Osteoblast (primary cell): ENCODE data around the gene OGFRL1. TPM values are rescaled to one million over a fixed set of nuclear protein-coding genes. Genes with fewer than 3 reads are reported as not detected.

Experiments
- DNase-seq: peaks from one replicate; pipeline ENCODE4 v3.0.0; 2011; ENCODE audit warnings: low spot score, mixed read lengths; ENCODE audit not compliant: insufficient read length; ENCODE audit errors: missing footprints
- H2AFZ ChIP-seq: 2 replicates; pipeline ENCODE4 v1.6.0; 2011; ENCODE audit warnings: mild to moderate bottlenecking, low read length
- H3K27ac ChIP-seq: 2 replicates; pipeline ENCODE4 v1.5.1; 2011; ENCODE audit warnings: mild to moderate bottlenecking, low read depth, low read length, moderate library complexity
- H3K27me3 ChIP-seq: 2 replicates; pipeline ENCODE4 v1.6.0; 2012; ENCODE audit warnings: mild to moderate bottlenecking, control low read depth, inconsistent platforms, low read length, moderate library complexity; ENCODE audit not compliant: insufficient read depth
- H3K36me3 ChIP-seq: 2 replicates; pipeline ENCODE4 v1.5.1; 2011; ENCODE audit warnings: mild to moderate bottlenecking, low read length, control low read depth, moderate library complexity; ENCODE audit not compliant: insufficient read depth
- H3K4me1 ChIP-seq: 2 replicates; pipeline ENCODE4 v1.5.1; 2011; ENCODE audit warnings: mild to moderate bottlenecking, low read length, control low read depth, moderate library complexity; ENCODE audit not compliant: insufficient read depth
- H3K4me2 ChIP-seq: 2 replicates; pipeline ENCODE4 v1.6.0; 2011; ENCODE audit warnings: mild to moderate bottlenecking, low read length; ENCODE audit not compliant: insufficient read depth
- H3K4me3 ChIP-seq: fragments of 200-600 bp; sonication (generic); 3 replicates; pipeline ENCODE4 v1.5.1; 2012; ENCODE audit warnings: mild to moderate bottlenecking, low read length, inconsistent platforms; ENCODE audit not compliant: insufficient read depth
- H3K79me2 ChIP-seq: 2 replicates; pipeline ENCODE4 v1.6.0; 2012; ENCODE audit warnings: mild to moderate bottlenecking, low read length, control low read depth, inconsistent platforms; ENCODE audit not compliant: insufficient read depth
- H3K9me3 ChIP-seq: 2 replicates; pipeline ENCODE4 v1.5.1; 2011; ENCODE audit warnings: low read depth, low read length, control low read depth
- H4K20me1 ChIP-seq: 2 replicates; pipeline ENCODE4 v1.6.0; 2012; ENCODE audit warnings: mild to moderate bottlenecking, low read length, control low read depth; ENCODE audit not compliant: insufficient read depth
- total RNA-seq: library from RNA; depleted of rRNA; stranded (reverse); fragments of >200 nt; gene quantifications from 2 replicates; pipeline ENCODE4 v1.2.3, GENCODE V29; 2012
- TF ChIP-seq, protein P1 (sequence below): IDR thresholded peaks from 2 replicates; pipeline ENCODE4 v1.5.1; 2011; ENCODE audit warnings: mild to moderate bottlenecking, low read depth, low read length, moderate library complexity; ENCODE audit errors: extremely low read depth

Gene OGFRL1
- total RNA-seq, 1 donor, result 15.9 TPM

DNA sequence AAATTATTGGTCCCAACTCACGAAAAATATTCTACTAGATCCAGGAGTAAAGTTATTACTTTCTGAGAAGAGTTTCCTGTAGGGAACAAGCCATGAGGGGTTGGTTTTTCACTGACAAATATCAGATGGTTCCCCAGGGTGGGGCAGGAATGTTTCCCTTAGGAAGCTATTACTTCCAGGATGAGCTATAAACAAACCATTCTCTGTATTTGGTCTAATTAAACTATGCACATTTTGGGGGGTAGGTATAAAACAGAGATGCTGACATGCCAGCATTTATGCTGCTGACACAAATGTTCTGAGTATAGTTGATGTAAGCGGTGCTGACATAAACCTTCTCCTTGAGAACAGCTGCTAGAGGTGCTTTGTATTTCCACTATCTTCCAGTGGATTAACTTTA is 54.2 kb downstream of the OGFRL1 start:
- Histone ChIP-seq H3K79me2 (no peaks in the 10 kb centered on the region), H3K9me3 (no peaks in the 10 kb centered on the region), H2AFZ (no peak overlapping the region), H3K36me3 (peaks cover 3% of the 10 kb centered on the region), H3K4me2 (no peak overlapping the region), H3K4me1 (no peaks in the 10 kb centered on the region), H3K27me3 (no peaks in the 10 kb centered on the region), H3K4me3 (no peak overlapping the region), H4K20me1 (no peaks in the 10 kb centered on the region), H3K27ac (no peak overlapping the region)
- TF ChIP-seq, protein P1, sequence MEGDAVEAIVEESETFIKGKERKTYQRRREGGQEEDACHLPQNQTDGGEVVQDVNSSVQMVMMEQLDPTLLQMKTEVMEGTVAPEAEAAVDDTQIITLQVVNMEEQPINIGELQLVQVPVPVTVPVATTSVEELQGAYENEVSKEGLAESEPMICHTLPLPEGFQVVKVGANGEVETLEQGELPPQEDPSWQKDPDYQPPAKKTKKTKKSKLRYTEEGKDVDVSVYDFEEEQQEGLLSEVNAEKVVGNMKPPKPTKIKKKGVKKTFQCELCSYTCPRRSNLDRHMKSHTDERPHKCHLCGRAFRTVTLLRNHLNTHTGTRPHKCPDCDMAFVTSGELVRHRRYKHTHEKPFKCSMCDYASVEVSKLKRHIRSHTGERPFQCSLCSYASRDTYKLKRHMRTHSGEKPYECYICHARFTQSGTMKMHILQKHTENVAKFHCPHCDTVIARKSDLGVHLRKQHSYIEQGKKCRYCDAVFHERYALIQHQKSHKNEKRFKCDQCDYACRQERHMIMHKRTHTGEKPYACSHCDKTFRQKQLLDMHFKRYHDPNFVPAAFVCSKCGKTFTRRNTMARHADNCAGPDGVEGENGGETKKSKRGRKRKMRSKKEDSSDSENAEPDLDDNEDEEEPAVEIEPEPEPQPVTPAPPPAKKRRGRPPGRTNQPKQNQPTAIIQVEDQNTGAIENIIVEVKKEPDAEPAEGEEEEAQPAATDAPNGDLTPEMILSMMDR, result no peak
- DNase-seq, result no peak

DNA sequence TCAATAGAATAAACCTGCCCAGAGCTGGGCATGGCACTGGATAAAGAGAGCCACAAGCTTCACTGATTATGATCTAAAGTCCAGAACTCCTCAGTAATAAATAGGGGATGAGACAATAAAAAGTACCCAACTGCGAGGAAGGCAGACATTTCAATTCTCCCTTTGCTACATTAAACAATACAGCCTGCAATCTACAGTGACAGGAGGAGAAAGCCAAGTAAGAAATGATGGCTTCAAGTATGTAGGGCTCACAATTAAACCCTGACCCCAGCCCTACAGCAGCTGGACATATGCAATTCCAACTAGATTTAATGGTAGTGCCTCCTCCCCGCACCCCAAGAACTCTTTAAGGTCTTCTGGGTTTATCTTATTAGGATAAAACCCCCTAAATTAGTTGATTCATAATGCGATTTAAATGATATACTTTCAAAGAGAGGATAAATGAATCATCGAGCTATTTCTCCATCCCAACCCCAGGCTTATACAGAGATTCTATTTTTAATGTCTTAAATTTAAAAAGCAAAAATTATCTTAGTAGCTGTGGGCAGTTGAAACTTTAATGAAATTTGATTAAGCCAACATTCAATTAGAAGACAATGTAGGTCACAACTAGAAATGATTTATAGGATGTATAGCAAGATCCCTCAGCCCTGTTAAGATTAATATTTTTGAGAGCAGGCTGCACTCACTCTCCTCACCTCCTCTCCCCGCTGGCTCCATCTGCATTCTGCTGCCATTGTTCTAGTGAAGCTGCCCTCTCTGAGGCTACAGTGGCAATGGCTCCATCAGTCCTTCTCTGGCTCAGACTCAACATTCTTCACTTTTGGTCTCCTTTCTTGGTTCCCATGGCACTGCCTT is 57.1 kb downstream of the OGFRL1 start:
- Histone ChIP-seq H3K79me2 (no peaks in the 10 kb centered on the region), H3K27me3 (no peaks in the 10 kb centered on the region), H3K36me3 (peaks cover 3% of the 10 kb centered on the region), H3K4me2 (no peak overlapping the region), H3K4me3 (no peak overlapping the region), H4K20me1 (no peaks in the 10 kb centered on the region), H2AFZ (no peak overlapping the region), H3K27ac (no peak overlapping the region), H3K9me3 (no peaks in the 10 kb centered on the region), H3K4me1 (peaks cover 16% of the 10 kb centered on the region)
- TF ChIP-seq, protein P1, result no peak
- no peak for DNase-seq

DNA sequence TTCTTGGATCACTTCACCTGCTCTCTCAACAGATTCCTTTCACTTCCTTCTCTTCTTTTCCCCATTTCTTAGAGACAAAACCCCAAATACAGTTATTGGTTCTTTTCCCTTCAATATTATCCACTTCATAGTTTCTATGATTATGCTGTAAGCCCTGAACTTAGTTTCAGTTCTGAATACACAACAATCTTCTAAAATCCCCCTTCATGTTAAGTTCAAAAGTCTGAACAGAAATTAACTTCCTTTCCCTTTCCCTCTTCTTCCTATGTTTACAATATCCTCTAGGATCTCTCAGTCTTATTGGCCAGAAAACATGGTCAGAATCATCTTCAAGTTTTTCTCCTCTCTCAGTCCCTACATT is 57.7 kb downstream of the OGFRL1 start:
- Histone ChIP-seq H3K9me3 (no peaks in the 10 kb centered on the region), H4K20me1 (no peaks in the 10 kb centered on the region), H3K27me3 (no peaks in the 10 kb centered on the region), H2AFZ (no peak overlapping the region), H3K79me2 (no peaks in the 10 kb centered on the region), H3K4me1 (peaks cover 19% of the 10 kb centered on the region), H3K4me3 (no peak overlapping the region), H3K36me3 (peaks cover 3% of the 10 kb centered on the region), H3K4me2 (no peak overlapping the region), H3K27ac (no peak overlapping the region)
- no peak for DNase-seq
- TF ChIP-seq, protein P1, result no peak

DNA sequence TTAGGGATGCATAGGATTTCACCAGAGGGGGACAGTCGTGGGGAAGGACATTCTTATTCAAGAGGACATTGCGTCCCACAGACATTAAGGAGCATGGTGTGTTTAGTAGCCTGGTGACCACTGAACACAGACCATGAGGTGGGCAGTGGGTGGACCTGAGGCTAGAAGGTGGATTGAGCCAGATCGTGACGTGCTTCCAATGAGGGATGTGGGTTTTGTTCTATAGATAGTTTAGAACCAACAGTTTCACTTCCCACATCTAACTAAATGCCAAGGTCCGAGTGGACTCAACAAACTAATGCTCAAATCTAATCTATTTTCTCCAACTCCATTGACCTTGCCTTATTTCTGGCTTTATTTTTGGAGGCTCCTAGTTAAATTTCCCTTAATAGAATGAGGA is 58.5 kb downstream of the OGFRL1 start:
- Histone ChIP-seq H3K4me1 (peaks cover 19% of the 10 kb centered on the region), H3K79me2 (no peaks in the 10 kb centered on the region), H2AFZ (no peak overlapping the region), H3K36me3 (peaks cover 3% of the 10 kb centered on the region), H3K9me3 (no peaks in the 10 kb centered on the region), H3K4me2 (no peak overlapping the region), H3K4me3 (no peak overlapping the region), H4K20me1 (no peaks in the 10 kb centered on the region), H3K27me3 (no peaks in the 10 kb centered on the region), H3K27ac (no peak overlapping the region)
- TF ChIP-seq, protein P1, result no peak
- DNase-seq, result no peak
